ENCODE data around the gene POLR2A. TPM values are rescaled to one million over a fixed set of nuclear protein-coding genes. Genes with fewer than 3 reads are reported as not detected.

The POLR2A gene
- total RNA-seq, 4 donors from 2014 or later = 29.5 to 66.4 (median 46.9) TPM

DNA sequence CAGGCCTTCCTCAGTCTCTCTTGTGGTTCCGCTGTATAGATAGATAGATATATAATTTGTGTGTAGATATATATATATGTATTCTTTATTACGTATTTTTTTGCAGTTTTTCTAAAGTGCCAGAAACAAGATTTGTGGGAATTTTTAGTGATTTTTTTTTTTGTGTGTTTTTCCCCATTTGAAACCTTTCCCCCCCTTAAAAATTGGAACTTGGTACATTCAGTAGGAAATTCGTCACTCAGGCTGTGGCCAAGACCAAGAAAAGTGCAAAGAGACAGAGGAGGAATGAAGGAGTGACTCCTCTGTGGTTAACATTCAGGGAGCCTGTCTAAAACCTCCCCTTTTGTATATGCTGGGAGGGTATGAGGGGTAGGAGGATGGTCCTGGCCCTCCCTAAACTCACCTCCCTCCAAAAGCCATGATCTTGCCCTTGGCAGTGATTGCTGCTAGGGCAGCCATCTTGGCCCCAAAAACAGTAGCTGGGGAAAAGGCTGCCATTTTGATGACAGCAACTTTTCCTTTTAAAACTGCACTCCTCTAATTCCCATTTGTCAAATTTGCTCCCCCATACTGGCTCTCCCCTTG, 24.1 kb upstream of the POLR2A start:
- Histone ChIP-seq H3K27me3 (no peaks in the 10 kb centered on the region), H3K36me3 (peaks cover 17 to 40% (median 34%) of the 10 kb centered on the region in 4 donors), H3K4me3 (no peak overlapping the region), H3K27ac (replicated peaks in 1 of 4) (peak overlapping the region in 2 of 4 donors; percentile 26 to 40), H3K4me1 (peaks cover 8 to 25% (median 18%) of the 10 kb centered on the region in 4 donors), H3K9me3 (no peaks in the 10 kb centered on the region)
- intact Hi-C loops (cut with DNase I) = no loop called here
- WGBS = 86% methylated on average over 3 of the region's 3 CpGs
- TF ChIP-seq POLR2A (IDR thresholded peaks at IDR 0.05; ENCODE audit: low read depth) = no peak
- no peak for TF ChIP-seq EP300 (IDR thresholded peaks at IDR 0.05)
- no peak for TF ChIP-seq POLR2AphosphoS5 (IDR thresholded peaks at IDR 0.05)
- TF ChIP-seq, protein P1, sequence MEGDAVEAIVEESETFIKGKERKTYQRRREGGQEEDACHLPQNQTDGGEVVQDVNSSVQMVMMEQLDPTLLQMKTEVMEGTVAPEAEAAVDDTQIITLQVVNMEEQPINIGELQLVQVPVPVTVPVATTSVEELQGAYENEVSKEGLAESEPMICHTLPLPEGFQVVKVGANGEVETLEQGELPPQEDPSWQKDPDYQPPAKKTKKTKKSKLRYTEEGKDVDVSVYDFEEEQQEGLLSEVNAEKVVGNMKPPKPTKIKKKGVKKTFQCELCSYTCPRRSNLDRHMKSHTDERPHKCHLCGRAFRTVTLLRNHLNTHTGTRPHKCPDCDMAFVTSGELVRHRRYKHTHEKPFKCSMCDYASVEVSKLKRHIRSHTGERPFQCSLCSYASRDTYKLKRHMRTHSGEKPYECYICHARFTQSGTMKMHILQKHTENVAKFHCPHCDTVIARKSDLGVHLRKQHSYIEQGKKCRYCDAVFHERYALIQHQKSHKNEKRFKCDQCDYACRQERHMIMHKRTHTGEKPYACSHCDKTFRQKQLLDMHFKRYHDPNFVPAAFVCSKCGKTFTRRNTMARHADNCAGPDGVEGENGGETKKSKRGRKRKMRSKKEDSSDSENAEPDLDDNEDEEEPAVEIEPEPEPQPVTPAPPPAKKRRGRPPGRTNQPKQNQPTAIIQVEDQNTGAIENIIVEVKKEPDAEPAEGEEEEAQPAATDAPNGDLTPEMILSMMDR (IDR thresholded peaks at IDR 0.05) = no peak
- DNase-seq (ENCODE audit: extremely low spot score) = no peak

DNA sequence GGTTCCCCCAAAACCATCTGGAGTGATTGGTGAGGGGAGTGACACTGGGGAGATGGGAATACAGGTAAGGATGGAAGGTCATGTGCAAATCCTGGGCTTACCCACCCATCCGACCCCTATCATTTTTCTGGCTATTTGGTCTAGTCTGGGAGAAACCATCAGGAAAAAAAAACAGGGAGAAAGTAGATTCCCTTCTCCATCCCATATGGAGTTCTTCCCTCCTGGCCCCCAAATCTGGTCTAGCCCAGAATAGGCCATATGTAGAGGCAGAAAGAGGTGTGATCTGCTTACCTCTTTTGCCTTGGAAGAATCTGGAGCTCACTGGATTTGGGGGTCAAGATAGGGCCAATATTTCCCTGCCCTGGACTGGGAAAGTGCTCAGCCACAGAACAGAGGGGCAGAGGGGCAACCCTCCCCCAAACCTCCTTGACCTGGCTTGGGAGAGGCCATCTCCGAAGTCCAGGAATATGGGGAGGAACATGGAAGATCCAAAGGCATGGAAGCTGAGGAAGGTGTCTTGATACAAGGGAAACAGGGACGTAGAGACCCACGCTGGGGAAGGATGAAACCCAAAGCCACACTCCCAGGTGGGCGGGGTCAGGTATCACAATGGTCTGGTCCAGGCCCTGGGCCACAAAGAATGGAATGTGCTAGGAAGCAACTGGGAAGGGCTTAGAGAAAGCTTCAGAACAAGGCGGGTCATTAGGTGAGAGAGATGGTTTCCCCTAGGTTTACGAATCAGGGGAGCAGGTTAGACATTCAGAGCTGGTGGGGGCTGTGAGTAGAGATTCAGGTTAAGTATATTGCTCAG, 23.1 kb upstream of the POLR2A start:
- peak overlapping the region in 2 of 4 donors; percentile 26 to 40 for H3K27ac ChIP-seq (replicated peaks in 1 of 4)

DNA sequence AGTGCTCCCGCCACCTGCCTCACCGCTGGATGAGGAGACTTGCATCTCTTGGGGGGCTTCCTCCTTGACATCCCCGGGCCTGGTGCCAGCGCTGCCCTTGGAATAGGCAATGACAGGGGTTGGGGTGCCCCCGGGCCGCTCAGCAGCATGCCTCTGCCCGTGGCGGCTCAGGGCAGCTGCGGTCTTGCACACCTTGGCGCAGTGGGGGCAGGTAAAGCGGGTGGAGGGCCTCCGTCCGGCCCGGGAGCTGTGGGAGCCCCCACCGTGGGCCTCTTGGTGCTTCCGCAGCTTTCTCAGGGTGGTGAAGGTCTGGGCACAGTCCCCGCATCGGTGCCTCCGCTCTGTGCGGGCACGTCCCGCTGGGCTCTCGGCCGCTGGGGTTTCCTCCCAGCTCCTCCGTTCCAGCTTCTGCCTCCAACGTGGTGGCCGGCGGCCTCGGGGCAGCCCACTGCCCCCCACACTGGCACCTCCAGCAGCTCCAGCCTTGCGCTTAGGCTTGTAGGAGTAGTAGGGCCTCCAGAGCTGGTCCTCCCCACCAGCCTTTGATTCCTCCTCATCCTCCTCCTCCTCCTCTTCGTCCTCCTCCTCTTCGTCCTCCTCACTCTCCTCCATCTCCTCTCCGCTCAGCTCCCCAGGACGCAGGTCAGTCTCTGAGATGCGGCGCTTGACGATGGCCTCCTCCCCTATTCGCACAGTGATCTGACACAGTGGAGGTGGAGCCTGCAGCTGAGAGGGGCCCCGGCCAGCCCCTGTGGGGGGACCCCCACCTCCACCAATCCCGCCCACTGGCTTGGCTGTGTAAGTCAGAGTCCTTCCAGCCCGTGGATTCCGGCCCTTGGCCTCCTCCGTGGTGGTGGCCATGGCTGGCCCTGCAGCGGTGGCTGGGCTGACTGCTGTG, 21.4 kb upstream of the POLR2A start:
- 89% methylated on average over 42 of the region's 44 CpGs for WGBS
- DNase-seq (ENCODE audit: extremely low spot score) = no peak
- Histone ChIP-seq H3K4me1 (peaks cover 21 to 30% (median 25%) of the 10 kb centered on the region in 4 donors), H3K36me3 (peaks cover 26 to 60% (median 52%) of the 10 kb centered on the region in 4 donors), H3K4me3 (no peak overlapping the region), H3K9me3 (no peaks in the 10 kb centered on the region), H3K27me3 (no peaks in the 10 kb centered on the region), H3K27ac (replicated peaks in 1 of 4) (no peak overlapping the region)
- intact Hi-C loops (cut with DNase I) = no loop called here
- no peak for TF ChIP-seq POLR2AphosphoS5 (IDR thresholded peaks at IDR 0.05)
- TF ChIP-seq EP300 (IDR thresholded peaks at IDR 0.05) = no peak
- no peak for TF ChIP-seq POLR2A (IDR thresholded peaks at IDR 0.05; ENCODE audit: low read depth)
- TF ChIP-seq, protein P1 (IDR thresholded peaks at IDR 0.05) = no peak

More for the DNA sequence above, 23.1 kb upstream of the POLR2A start:
- WGBS = 93% methylated on average over 7 of the region's 7 CpGs
- no peak overlapping the region for H3K4me3 ChIP-seq
- DNase-seq (ENCODE audit: extremely low spot score) = no peak
- H3K27me3 ChIP-seq = no peaks in the 10 kb centered on the region
- intact Hi-C loops (cut with DNase I) = no loop called here
- TF ChIP-seq POLR2AphosphoS5 (IDR thresholded peaks at IDR 0.05) (no peak), POLR2A (IDR thresholded peaks at IDR 0.05; ENCODE audit: low read depth) (no peak), EP300 (IDR thresholded peaks at IDR 0.05) (no peak)
- TF ChIP-seq, protein P1 (IDR thresholded peaks at IDR 0.05) = no peak
- H3K9me3 ChIP-seq = no peaks in the 10 kb centered on the region
- H3K4me1 ChIP-seq = peaks cover 12 to 28% (median 20%) of the 10 kb centered on the region in 4 donors
- H3K36me3 ChIP-seq = peaks cover 26 to 50% (median 44%) of the 10 kb centered on the region in 4 donors

DNA sequence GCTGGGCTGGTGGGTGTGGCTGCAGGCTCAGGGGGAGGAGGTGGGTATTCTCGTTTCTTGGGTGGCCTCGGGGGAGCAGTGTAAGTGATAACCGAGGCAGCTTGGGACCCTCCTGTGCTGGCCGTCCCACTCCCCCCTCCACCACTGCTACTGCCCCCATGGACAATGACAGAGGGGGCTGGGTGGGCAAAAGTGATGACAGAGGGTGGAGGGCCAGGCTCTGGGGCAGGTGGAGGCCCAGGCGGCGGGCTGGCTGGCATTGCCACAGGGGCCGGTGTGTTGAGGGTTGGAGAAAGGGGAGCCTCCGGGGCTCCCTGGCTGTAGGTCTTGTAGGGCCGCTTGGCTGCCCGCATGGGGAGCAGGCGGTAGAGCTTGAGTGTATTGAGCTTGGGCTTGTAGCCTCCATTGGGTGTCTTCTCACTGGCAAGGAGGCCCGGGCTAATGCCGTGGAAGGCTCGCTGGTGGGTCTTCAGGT, 20.8 kb upstream of the POLR2A start:
- WGBS = 72% methylated on average over 3 of the region's 14 CpGs
- H3K9me3 ChIP-seq = no peaks in the 10 kb centered on the region
- no peak overlapping the region for H3K27ac ChIP-seq (replicated peaks in 1 of 4)
- no peaks in the 10 kb centered on the region for H3K27me3 ChIP-seq
- TF ChIP-seq, protein P1 (IDR thresholded peaks at IDR 0.05) = no peak
- no peak for TF ChIP-seq POLR2AphosphoS5 (IDR thresholded peaks at IDR 0.05)
- no peak for TF ChIP-seq EP300 (IDR thresholded peaks at IDR 0.05)
- no peak for TF ChIP-seq POLR2A (IDR thresholded peaks at IDR 0.05; ENCODE audit: low read depth)
- H3K36me3 ChIP-seq = peaks cover 26 to 67% (median 52%) of the 10 kb centered on the region in 4 donors
- DNase-seq (ENCODE audit: extremely low spot score) = no peak
- intact Hi-C loops (cut with DNase I) = no loop called here
- H3K4me3 ChIP-seq = no peak overlapping the region
- H3K4me1 ChIP-seq = peaks cover 25 to 36% (median 32%) of the 10 kb centered on the region in 4 donors
